Measurements from ENCODE around the gene SYT17. TPM values are rescaled to one million over a fixed set of nuclear protein-coding genes. Genes with fewer than 3 reads are reported as not detected.

Gene SYT17
- polyA plus RNA-seq, 1 donor (not counting 4 experiments of a cell fraction or from before 2014, with no cell fraction given), result not detected

DNA sequence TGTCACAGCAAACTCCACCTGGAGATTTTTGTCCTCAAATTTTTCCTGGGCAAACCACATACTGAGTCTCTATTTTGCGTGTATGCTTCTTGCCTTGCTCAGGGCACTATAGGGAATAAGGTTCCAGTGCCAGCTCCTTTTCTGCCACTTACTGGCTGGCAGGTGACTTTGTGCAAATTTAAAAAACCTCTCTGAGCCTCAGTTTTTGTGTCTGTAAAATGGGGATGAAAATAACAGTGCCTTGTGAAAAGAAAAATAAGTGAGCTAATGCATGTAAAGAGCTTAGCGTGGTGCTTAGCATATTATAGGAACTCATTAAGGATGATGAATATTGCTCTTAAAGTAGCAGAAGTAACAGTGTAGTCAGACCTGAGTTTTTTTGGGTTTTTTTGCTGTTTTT is 137.4 kb downstream of the SYT17 start:
- no peak overlapping the region for H3K4me3 ChIP-seq (ENCODE audit: control insufficient read depth in 2 of 3, extremely low read depth in 1 of 3, insufficient read depth in 2 of 3, low read depth in 1 of 3, low read length in 3 of 3)
- no peak overlapping the region for H3K4me2 ChIP-seq (ENCODE audit: control insufficient read depth, extremely low read depth, insufficient read depth, low read depth, low read length)
- no peak overlapping the region for H3K9ac ChIP-seq (ENCODE audit: control insufficient read depth, extremely low read depth, insufficient read depth, low read length)
- TF ChIP-seq, protein P1, sequence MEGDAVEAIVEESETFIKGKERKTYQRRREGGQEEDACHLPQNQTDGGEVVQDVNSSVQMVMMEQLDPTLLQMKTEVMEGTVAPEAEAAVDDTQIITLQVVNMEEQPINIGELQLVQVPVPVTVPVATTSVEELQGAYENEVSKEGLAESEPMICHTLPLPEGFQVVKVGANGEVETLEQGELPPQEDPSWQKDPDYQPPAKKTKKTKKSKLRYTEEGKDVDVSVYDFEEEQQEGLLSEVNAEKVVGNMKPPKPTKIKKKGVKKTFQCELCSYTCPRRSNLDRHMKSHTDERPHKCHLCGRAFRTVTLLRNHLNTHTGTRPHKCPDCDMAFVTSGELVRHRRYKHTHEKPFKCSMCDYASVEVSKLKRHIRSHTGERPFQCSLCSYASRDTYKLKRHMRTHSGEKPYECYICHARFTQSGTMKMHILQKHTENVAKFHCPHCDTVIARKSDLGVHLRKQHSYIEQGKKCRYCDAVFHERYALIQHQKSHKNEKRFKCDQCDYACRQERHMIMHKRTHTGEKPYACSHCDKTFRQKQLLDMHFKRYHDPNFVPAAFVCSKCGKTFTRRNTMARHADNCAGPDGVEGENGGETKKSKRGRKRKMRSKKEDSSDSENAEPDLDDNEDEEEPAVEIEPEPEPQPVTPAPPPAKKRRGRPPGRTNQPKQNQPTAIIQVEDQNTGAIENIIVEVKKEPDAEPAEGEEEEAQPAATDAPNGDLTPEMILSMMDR (optimal IDR thresholded peaks at IDR 0.05 in 1 of 3, IDR thresholded peaks at IDR 0.05 in 1 of 3, conservative IDR thresholded peaks at IDR 0.05 in 1 of 3; ENCODE audit: extremely low read depth in 1 of 3, insufficient read depth in 2 of 3, low read length in 3 of 3), result no peak
- no peak overlapping the region for H3K27ac ChIP-seq (ENCODE audit: control insufficient read depth, insufficient read depth, low read length)
- DNase-seq (ENCODE audit: low read depth, low spot score), result no peak
- no peaks in the 10 kb centered on the region for H3K27me3 ChIP-seq (ENCODE audit: control insufficient read depth, extremely low read depth, insufficient read depth, low read length)
- H3K79me2 ChIP-seq (ENCODE audit: control insufficient read depth, insufficient read depth, low read length), result no peaks in the 10 kb centered on the region
- H3K9me3 ChIP-seq (ENCODE audit: control insufficient read depth, low read depth, low read length), result no peaks in the 10 kb centered on the region
- H4K20me1 ChIP-seq (ENCODE audit: control insufficient read depth, extremely low read depth, insufficient read depth, low read length), result no peaks in the 10 kb centered on the region
- FAIRE-seq, result no peak
- H3K36me3 ChIP-seq (ENCODE audit: control insufficient read depth in 2 of 2, extremely low read depth in 1 of 2, insufficient read depth in 2 of 2, low read length in 2 of 2), result no peaks in the 10 kb centered on the region
- H3K4me1 ChIP-seq (ENCODE audit: control insufficient read depth, extremely low read depth, insufficient read depth, low read length), result no peaks in the 10 kb centered on the region
- no peaks in the 10 kb centered on the region for H3K9me1 ChIP-seq (ENCODE audit: control insufficient read depth, extremely low read depth, insufficient read depth, low read length)
- dilution Hi-C loops (cut with MboI; ENCODE audit: extremely low pct_ligation_motif_present, low sequenced_read_pairs), result no loop called here
- H2AFZ ChIP-seq (ENCODE audit: control insufficient read depth, low read length), result no peak overlapping the region

GRCh38 chr16:19307587-19308241 is 139.7 kb downstream of the SYT17 start:
- Histone ChIP-seq H3K9me3 (ENCODE audit: control insufficient read depth, low read depth, low read length) (no peaks in the 10 kb centered on the region), H3K9me1 (ENCODE audit: control insufficient read depth, extremely low read depth, insufficient read depth, low read length) (no peaks in the 10 kb centered on the region), H3K4me2 (ENCODE audit: control insufficient read depth, extremely low read depth, insufficient read depth, low read depth, low read length) (no peak overlapping the region), H3K4me1 (ENCODE audit: control insufficient read depth, extremely low read depth, insufficient read depth, low read length) (no peaks in the 10 kb centered on the region), H2AFZ (ENCODE audit: control insufficient read depth, low read length) (no peak overlapping the region), H3K27me3 (ENCODE audit: control insufficient read depth, extremely low read depth, insufficient read depth, low read length) (no peaks in the 10 kb centered on the region), H3K79me2 (ENCODE audit: control insufficient read depth, insufficient read depth, low read length) (no peaks in the 10 kb centered on the region), H3K36me3 (ENCODE audit: control insufficient read depth in 2 of 2, extremely low read depth in 1 of 2, insufficient read depth in 2 of 2, low read length in 2 of 2) (no peaks in the 10 kb centered on the region), H3K9ac (ENCODE audit: control insufficient read depth, extremely low read depth, insufficient read depth, low read length) (no peak overlapping the region), H4K20me1 (ENCODE audit: control insufficient read depth, extremely low read depth, insufficient read depth, low read length) (no peaks in the 10 kb centered on the region), H3K27ac (ENCODE audit: control insufficient read depth, insufficient read depth, low read length) (no peak overlapping the region), H3K4me3 (ENCODE audit: control insufficient read depth in 2 of 3, extremely low read depth in 1 of 3, insufficient read depth in 2 of 3, low read depth in 1 of 3, low read length in 3 of 3) (no peak overlapping the region)
- TF ChIP-seq EZH2 (IDR thresholded peaks at IDR 0.05; ENCODE audit: low read length), result no peak
- TF ChIP-seq, protein P1 (optimal IDR thresholded peaks at IDR 0.05 in 1 of 3, IDR thresholded peaks at IDR 0.05 in 1 of 3, conservative IDR thresholded peaks at IDR 0.05 in 1 of 3; ENCODE audit: extremely low read depth in 1 of 3, insufficient read depth in 2 of 3, low read length in 3 of 3), result no peak
- dilution Hi-C loops (cut with MboI; ENCODE audit: extremely low pct_ligation_motif_present, low sequenced_read_pairs), result no loop called here
- no peak for DNase-seq (ENCODE audit: low read depth, low spot score)
- no peak for FAIRE-seq
